Caco-2 (cell line): ENCODE data around the gene EPHB1. TPM values are rescaled to one million over a fixed set of nuclear protein-coding genes. Genes with fewer than 3 reads are reported as not detected.
"Not testable (repeated sequence)": the region's sequence is repeated elsewhere in the genome, so short reads cannot be mapped to it uniquely, and the experiment has no call there.

Experiments used
- BruUV-seq: library from RNA; stranded (reverse); fragments of 400-500 nt; replicated peaks from 2 replicates; lab custom pipeline; 2021; lab: Mats Ljungman, UMichigan
- CTCF ChIA-PET: fragments of 300-600 bp; sonication (Branson Sonifier 250); formaldehyde crosslinking; loops from one replicate; lab custom pipeline; 2022; ENCODE audit warnings: antibody characterized with exemption; lab: Charles Lee
- POLR2A ChIA-PET: fragments of 300-600 bp; sonication (Branson Sonifier 250); formaldehyde crosslinking; loops from one replicate; lab custom pipeline; 2022; ENCODE audit warnings: antibody characterized with exemption; lab: Charles Lee
- DNase-seq, 2 experiments: peaks; one replicate each; pipeline versions ENCODE4 v3.0.0 to v3.0.0-alpha.2; 2020 to 2022
- H3K27me3 ChIP-seq: replicated peaks from 2 replicates; pipeline ENCODE4 v1.6.0; 2011; ENCODE audit warnings: low read length; ENCODE audit not compliant: control insufficient read depth, insufficient read depth
- H3K36me3 ChIP-seq: 2 replicates; pipeline ENCODE4 v1.5.1; 2011; ENCODE audit warnings: low read length; ENCODE audit not compliant: control insufficient read depth, insufficient read depth
- H3K4me1 ChIP-seq: fragments of 250-450 bp; sonication (Bioruptor Pico); 2 replicates; pipeline ENCODE4 v1.5.1; 2020; ENCODE audit warnings: mild to moderate bottlenecking
- H3K4me3 ChIP-seq: 2 replicates; pipeline ENCODE4 v1.5.1; 2011; ENCODE audit warnings: low read depth, mild to moderate bottlenecking, control low read depth, low read length
- H3K9me3 ChIP-seq: fragments of 250-450 bp; sonication (Bioruptor Pico); 2 replicates; pipeline ENCODE4 v1.5.1; 2020; ENCODE audit warnings: mild to moderate bottlenecking, moderate library complexity
- H3K27ac Mint-ChIP-seq: one replicate; pipeline ENCODE4 v1.8.0; 2022; ENCODE audit warnings: mixed read lengths; ENCODE audit not compliant: unreplicated experiment
- H3K27me3 Mint-ChIP-seq: one replicate; pipeline ENCODE4 v1.8.0; 2022; ENCODE audit warnings: mixed read lengths; ENCODE audit not compliant: insufficient read depth, unreplicated experiment
- H3K36me3 Mint-ChIP-seq: one replicate; pipeline ENCODE4 v1.8.0; 2022; ENCODE audit warnings: mild to moderate bottlenecking, mixed read lengths; ENCODE audit not compliant: insufficient read depth, unreplicated experiment
- H3K4me1 Mint-ChIP-seq: one replicate; pipeline ENCODE4 v1.8.0; 2022; ENCODE audit warnings: low read depth, mixed read lengths; ENCODE audit not compliant: unreplicated experiment
- H3K4me3 Mint-ChIP-seq: one replicate; pipeline ENCODE4 v1.8.0; 2022; ENCODE audit warnings: mild to moderate bottlenecking, moderate library complexity, mixed read lengths; ENCODE audit not compliant: unreplicated experiment
- H3K9me3 Mint-ChIP-seq: one replicate; pipeline ENCODE4 v1.8.0; 2022; ENCODE audit warnings: mixed read lengths; ENCODE audit not compliant: unreplicated experiment
- CTCF ChIP-seq, 2 experiments: fragments of 200-600 bp in 1 of 2; IDR thresholded peaks; 1 replicate in 1 of 2; 2 replicates in 1 of 2; pipeline versions ENCODE4 v1.5.1 to v1.8.0; 2011 to 2022; ENCODE audit warnings: antibody characterized with exemption in 1 of 2, control low read depth in 1 of 2, inconsistent platforms in 1 of 2, low read depth in 1 of 2, low read length in 1 of 2, mild to moderate bottlenecking in 1 of 2, moderate library complexity in 1 of 2; ENCODE audit not compliant: insufficient read depth in 1 of 2, severe bottlenecking in 1 of 2, unreplicated experiment in 1 of 2
- intact Hi-C: fragments of 100-400 bp; cut with micrococcal nuclease; formaldehyde crosslinking; loops from one replicate; pipeline ENCODE4 v1.10.0; 2022; ENCODE audit not compliant: unreplicated experiment
- total RNA-seq: library from RNA; stranded (reverse); gene quantifications from 2 replicates; pipeline ENCODE4 v1.2.3, GENCODE V29; 2022

The EPHB1 gene
- total RNA-seq, 1 experiment from 2014 or later = 2.3 TPM

GRCh38 chr3:135107043-135107442, 312.0 kb downstream of the EPHB1 start:
- TF ChIP-seq CTCF (IDR thresholded peaks at IDR 0.05; ENCODE audit: insufficient read depth in 1 of 2, low read depth in 1 of 2, low read length in 1 of 2, severe bottlenecking in 1 of 2, unreplicated experiment in 1 of 2) = no peak
- ChIA-PET POLR2A (no interaction called here), CTCF (no interaction called here)
- Mint-ChIP-seq H3K27ac (no peak overlapping the region), H3K36me3 (no peaks in the 10 kb centered on the region), H3K4me1 (peaks cover 9% of the 10 kb centered on the region), H3K4me3 (no peak overlapping the region), H3K9me3 (no peaks in the 10 kb centered on the region), H3K27me3 (peaks cover 4% of the 10 kb centered on the region)
- H3K4me1 ChIP-seq = peaks cover 13% of the 10 kb centered on the region
- intact Hi-C loops = no loop called here
- H3K27me3 ChIP-seq = no peaks in the 10 kb centered on the region; the same call in 1 of the 2 replicates
- DNase-seq = no peak
- H3K36me3 ChIP-seq = no peaks in the 10 kb centered on the region
- H3K4me3 ChIP-seq = no peak overlapping the region
- H3K9me3 ChIP-seq = no peaks in the 10 kb centered on the region
- BruUV-seq = no TSS peak

GRCh38 chr3:135109681-135110080, 314.6 kb downstream of the EPHB1 start:
- no TSS peak for BruUV-seq
- H3K9me3 ChIP-seq = no peaks in the 10 kb centered on the region
- H3K4me1 Mint-ChIP-seq = peaks cover 9% of the 10 kb centered on the region
- intact Hi-C loops = no loop called here
- peaks cover 7% of the 10 kb centered on the region for H3K27me3 Mint-ChIP-seq
- ChIA-PET CTCF (no interaction called here), POLR2A (no interaction called here)
- H3K36me3 Mint-ChIP-seq = no peaks in the 10 kb centered on the region
- no peak for DNase-seq
- no peak overlapping the region for H3K4me3 ChIP-seq
- H3K36me3 ChIP-seq = no peaks in the 10 kb centered on the region
- H3K4me3 Mint-ChIP-seq = no peak overlapping the region
- no peaks in the 10 kb centered on the region for H3K9me3 Mint-ChIP-seq
- no peak overlapping the region for H3K27ac Mint-ChIP-seq
- H3K27me3 ChIP-seq = no peaks in the 10 kb centered on the region; the same call in 1 of the 2 replicates
- no peak for TF ChIP-seq CTCF (IDR thresholded peaks at IDR 0.05; ENCODE audit: insufficient read depth in 1 of 2, low read depth in 1 of 2, low read length in 1 of 2, severe bottlenecking in 1 of 2, unreplicated experiment in 1 of 2)
- H3K4me1 ChIP-seq = peaks cover 13% of the 10 kb centered on the region

- H3K27me3 Mint-ChIP-seq = peaks cover 10% of the 10 kb centered on the region
- H3K27me3 ChIP-seq, POLR2A ChIA-PET, H3K9me3 Mint-ChIP-seq, H3K36me3 Mint-ChIP-seq, H3K9me3 ChIP-seq, H3K4me3 Mint-ChIP-seq, CTCF ChIA-PET, H3K27ac Mint-ChIP-seq, H3K4me1 ChIP-seq, intact Hi-C loops, BruUV-seq, H3K4me3 ChIP-seq, DNase-seq, H3K4me1 Mint-ChIP-seq, H3K36me3 ChIP-seq: not testable (repeated sequence)
These were observed 319.5 kb downstream of the EPHB1 start for GRCh38 chr3:135114551-135114950.

- BruUV-seq = no TSS peak
These were observed 322.9 kb downstream of the EPHB1 start for GRCh38 chr3:135117977-135118376.

More at GRCh38 chr3:135117977-135118376, 322.9 kb downstream of the EPHB1 start:
- CTCF ChIA-PET = no interaction called here
- Histone ChIP-seq H3K4me3 (no peak overlapping the region), H3K9me3 (no peaks in the 10 kb centered on the region), H3K27me3 (no peaks in the 10 kb centered on the region), H3K4me1 (no peaks in the 10 kb centered on the region), H3K36me3 (no peaks in the 10 kb centered on the region)
- Mint-ChIP-seq H3K36me3 (no peaks in the 10 kb centered on the region), H3K9me3 (no peaks in the 10 kb centered on the region), H3K27me3 (peaks cover 9% of the 10 kb centered on the region), H3K27ac (no peak overlapping the region), H3K4me3 (no peak overlapping the region), H3K4me1 (no peaks in the 10 kb centered on the region)
- TF ChIP-seq CTCF (IDR thresholded peaks at IDR 0.05; ENCODE audit: insufficient read depth in 1 of 2, low read depth in 1 of 2, low read length in 1 of 2, severe bottlenecking in 1 of 2, unreplicated experiment in 1 of 2) = no peak
- POLR2A ChIA-PET = no interaction called here
- no peak for DNase-seq
- intact Hi-C loops = no loop called here
